Urothelium cell line (cell line): ENCODE results near the gene TNRC18.
"Not testable (repeated sequence)": the region's sequence is repeated elsewhere in the genome, so short reads cannot be mapped to it uniquely, and the experiment has no call there.

Source experiments
- DNase-seq: peaks from one replicate; pipeline ENCODE4 v3.0.0; 2011; ENCODE audit warnings: low spot score, mixed read lengths
- FAIRE-seq: peaks from 2 replicates; lab custom pipeline; 2011; peaks lifted over from hg19 to GRCh38; lab: Jason Lieb, UNC

The TNRC18 gene

GRCh38 chr7:5296611-5297226 is 126.9 kb downstream of the TNRC18 start:
- FAIRE-seq (peak; percentile 85), DNase-seq (no peak)

DNA sequence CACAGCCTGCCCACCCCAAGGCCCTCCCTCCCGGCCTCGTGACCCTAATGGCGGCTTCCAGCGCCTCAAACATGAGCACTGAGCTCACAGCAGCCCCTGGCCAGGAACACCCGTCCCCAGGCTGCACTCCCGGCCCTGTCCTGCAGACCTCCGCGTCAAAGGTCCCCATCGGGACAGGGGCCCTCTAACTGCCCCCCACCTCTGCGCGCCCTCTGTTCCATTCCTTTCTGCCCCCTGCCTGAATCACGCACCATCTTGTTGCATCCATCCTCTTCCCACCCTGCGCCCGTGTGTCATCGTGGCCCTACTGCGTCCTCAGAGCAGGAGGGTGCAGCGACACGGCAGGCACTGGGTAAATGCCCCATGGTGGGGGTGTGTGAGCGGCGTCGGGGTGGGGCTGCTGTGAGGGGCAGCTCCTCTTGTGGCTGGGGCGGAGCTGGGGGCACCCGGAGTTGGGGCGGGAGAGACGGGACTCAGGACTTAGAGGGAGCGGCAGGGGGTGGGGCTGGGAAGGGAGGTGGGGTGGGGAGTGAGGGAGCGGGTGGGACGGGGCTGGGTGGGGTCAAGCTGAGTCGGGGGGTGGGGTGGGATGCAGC is 127.5 kb downstream of the TNRC18 start:
- FAIRE-seq (no peak), DNase-seq (no peak)

- DNase-seq, result no peak
- peak; percentile 90 for FAIRE-seq
Measured at GRCh38 chr7:5295039-5296014, 128.3 kb downstream of the TNRC18 start.

- no peak for DNase-seq
- peak; percentile 89 for FAIRE-seq
Measured at GRCh38 chr7:5294169-5294987, 129.3 kb downstream of the TNRC18 start.

DNA sequence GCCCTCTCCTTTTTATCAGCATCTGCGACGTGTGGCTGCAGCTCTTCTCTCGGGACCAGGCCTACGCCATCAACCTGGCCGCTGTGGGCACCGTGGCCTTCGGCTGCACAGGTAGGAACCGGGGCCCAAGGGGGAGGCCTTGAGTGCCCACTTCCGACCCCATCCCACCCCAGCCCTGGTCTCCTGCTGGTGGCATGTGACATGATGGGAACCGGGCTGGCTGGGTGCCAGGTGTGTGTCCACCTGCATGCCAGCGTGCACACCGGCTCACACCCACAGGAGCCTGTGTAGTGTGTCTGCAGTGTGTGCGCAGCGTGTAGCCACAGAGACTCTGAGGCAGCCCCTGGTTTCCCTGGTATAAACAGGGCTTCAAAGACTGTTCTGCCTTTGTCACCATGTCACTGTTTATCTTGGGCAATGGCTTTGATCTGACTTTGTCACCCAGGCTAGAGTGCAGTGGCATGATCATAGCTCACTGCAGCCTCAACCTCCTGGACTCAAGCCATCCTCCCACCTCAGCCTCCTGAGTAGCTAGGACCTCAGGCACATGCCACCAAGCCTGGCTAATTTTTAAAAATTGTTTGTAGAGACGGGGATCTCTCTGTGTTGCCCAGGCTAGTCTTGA is 131.8 kb downstream of the TNRC18 start:
- DNase-seq, FAIRE-seq: not testable (repeated sequence)

- no peak for FAIRE-seq
Measured at GRCh38 chr7:5291301-5291700, 132.3 kb downstream of the TNRC18 start.

DNA sequence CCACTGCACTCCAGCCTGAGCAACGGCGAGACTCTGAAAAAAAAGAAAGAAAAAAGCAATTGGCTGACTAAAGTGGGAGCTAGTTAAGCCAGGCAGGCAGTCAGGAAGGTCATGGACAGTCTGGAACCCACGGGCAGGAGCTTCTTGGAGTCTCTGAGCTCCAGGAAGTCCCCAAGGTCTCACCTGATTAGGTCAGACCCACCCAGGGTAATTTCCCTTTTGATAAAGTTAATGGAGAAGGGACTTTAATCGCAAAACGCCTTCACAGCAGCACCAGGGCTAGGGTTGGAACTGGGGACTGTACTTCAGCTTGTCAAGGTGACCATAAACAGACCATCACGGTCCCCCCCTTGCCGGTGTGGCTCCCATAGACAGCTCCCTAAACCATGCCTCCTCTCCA is 134.3 kb downstream of the TNRC18 start:
- DNase-seq (no peak), FAIRE-seq (peak; percentile 30)

More at GRCh38 chr7:5291301-5291700, 132.3 kb downstream of the TNRC18 start:
- no peak for DNase-seq

- not testable (repeated sequence) for FAIRE-seq, DNase-seq
Measured at GRCh38 chr7:5288560-5288959, 135.1 kb downstream of the TNRC18 start.

- DNase-seq (no peak), FAIRE-seq (peak; percentile 37)
Measured at GRCh38 chr7:5287802-5288201, 135.8 kb downstream of the TNRC18 start.

DNA sequence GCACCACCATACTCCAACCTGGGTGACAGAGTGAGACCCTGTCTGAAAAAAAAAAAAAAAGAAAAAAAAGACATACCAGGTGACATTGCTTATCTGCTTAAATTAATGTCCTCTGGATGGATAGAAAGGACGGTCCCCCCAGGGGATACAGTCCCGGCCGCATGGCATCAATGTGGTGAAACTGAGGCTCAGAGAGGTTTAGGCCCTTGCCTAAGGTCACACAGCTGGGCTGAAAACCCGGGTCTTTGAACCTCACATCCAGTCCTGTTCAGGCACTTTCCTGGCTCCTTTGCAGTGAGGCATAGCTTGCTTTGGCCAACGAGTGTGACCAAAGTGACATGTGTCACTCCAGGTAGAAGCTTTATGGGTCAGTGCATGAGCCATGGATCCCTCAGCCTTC is 136.3 kb downstream of the TNRC18 start:
- peak; percentile 17 for FAIRE-seq
- not testable (repeated sequence) for DNase-seq

DNA sequence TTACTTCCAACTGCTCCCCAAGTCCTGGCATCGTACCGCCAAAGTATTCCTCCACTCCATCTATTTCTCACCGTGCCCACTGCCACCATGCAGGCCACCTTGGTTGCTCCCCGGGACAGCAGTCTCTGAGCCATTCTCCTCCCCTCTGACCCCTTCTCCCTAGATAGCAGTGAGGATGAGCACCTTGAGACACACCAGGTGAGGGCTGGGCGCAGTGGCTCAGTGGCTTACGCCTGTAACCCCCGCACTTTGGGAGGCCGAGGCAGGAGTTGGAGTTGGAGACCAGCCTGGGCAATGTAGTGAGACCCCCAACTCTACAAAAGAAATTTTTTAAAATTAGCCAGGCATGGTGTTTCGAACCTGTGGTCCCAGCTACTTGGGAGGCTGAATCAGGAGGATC is 136.7 kb downstream of the TNRC18 start:
- DNase-seq, result no peak
- peak; percentile 50 for FAIRE-seq

DNA sequence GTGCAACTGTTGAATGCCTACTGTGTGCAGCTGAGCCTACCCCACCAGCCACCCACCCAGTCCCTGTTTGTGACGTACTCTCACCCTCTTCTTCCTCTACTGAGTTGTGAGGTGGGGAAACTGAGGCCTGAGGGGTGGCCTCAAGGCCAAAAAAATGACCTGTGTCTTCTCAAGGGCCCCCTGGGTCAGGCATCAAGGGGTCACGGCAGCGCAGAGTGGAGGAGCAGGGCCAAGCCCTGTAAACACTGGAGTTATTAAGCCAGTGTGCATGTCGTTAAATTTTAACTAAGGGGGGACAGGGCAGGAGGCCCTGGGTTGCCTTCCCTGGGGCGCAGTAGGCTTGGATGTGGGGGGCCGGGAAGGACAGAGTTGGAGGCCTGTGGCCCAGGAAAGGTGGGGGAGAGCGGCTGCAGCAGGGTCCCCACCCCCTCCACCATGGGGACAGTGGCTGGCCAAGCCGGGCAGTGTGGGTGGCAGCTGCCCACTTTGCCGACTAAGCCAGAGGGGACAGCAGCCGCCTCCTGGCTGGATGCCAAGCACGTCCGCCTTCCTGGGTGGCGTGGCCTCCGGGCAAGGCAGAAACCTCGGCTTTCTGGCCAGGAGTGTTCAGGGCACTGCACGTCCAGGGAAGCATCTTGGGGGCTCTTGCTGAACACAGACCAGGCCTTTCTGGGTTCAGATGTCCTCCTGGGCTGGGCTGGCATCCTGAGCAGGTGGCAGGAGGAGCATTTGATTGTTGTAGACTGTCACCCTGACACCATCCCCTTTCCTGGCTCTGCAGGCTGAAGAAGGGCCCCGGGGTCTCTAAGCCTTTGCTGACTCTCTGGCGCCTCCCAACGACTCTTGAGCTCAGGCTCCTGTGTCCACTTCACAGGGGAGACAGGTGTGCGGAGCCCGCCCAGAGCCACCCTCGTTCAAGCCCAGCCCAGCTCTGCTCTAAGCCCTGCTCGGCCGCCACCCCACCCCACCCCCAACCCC is 139.0 kb downstream of the TNRC18 start:
- DNase-seq (peak; percentile 78), FAIRE-seq (peak; percentile 90)

DNA sequence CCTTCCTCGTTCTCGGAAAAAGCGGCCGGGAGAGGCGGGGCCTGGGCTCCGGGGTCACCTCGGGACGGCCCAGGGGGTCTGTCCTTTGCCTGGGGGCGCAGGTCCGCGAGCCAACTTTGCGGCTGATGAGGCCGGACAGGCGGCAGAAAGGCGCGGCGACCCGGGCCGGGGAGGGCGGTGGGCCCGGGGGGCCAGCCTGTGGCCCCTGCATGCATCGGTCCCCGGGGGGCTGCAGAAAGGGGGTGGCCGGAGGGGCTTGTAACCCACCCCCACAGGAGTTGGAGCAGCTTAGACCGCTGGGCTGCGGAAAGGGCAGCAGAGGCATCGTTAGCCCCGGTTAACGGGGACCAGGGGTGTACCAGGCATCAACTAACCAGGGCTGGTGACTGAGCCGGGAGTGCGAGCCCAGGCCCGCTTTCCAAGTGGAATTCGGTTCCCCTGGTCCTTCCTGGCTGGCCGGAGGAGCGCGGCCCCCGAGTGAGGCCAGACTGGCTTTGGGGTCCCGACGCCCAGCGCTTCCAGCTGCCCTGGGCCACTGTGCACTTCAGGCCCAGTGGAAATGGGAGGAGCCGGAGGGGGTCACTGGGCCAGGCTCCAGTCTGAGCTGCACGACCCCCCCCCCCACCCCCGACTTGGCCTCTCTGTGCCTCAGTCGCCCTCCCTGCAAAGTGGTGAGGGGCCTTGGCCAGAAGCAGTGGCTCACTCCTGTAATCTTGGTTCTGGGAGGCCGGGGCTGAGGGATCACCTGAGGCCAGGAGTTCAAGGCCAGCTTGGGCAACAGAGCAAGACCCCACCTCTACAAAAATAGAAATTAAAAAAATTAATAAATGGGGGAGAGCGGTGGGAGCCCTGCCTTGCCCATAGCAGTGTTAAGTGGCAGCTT is 140.0 kb downstream of the TNRC18 start:
- FAIRE-seq, result peak; percentile 44
- DNase-seq, result peak; percentile 54

DNA sequence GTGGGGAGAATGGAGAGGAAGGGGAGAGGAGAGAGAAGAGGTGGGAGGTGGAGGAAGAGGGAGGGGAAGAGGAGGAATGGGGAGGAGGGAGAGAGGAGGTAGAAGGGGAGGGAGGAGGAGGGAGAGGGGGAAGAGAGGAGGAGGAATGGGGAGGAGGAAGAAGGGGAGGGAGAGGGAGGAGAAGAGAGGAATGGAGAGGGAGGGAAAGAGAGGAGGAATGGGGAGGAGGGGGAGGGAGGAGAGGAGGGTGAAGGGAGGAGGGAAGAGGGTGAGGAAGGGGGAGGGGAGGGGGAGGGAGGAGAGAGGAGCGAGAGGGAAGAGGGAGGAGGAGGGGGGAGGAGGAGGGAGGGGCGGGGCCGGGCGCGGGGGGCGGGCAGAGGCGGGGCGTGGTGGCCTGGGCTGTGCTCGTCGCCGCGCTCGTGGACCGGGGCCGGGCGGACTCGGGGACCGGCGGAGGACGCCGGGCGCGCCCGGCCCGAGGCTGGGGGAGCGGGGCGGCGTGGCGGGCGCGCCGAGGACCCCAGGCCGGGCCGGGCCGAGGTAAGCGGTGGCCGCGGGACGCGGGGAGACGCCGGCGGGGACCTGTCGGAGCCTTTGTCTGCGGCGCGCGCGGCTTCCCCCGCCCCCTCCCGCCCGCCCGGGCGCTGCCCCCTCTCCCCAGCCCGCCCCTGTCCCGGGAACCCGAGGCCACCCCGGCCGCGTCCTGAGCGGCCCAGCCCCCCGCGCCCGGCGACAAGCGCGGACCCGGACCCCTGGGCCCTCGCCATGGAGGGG is 140.9 kb downstream of the TNRC18 start, which contains the start of gene SLC29A4:
SLC29A4 (plus strand) TSS at position 401 of the 774 bp plus-strand sequence. CDS start 4,874 bp downstream, outside the sequence.
- peak; percentile 87 for DNase-seq
- FAIRE-seq, result peak; percentile 97

DNA sequence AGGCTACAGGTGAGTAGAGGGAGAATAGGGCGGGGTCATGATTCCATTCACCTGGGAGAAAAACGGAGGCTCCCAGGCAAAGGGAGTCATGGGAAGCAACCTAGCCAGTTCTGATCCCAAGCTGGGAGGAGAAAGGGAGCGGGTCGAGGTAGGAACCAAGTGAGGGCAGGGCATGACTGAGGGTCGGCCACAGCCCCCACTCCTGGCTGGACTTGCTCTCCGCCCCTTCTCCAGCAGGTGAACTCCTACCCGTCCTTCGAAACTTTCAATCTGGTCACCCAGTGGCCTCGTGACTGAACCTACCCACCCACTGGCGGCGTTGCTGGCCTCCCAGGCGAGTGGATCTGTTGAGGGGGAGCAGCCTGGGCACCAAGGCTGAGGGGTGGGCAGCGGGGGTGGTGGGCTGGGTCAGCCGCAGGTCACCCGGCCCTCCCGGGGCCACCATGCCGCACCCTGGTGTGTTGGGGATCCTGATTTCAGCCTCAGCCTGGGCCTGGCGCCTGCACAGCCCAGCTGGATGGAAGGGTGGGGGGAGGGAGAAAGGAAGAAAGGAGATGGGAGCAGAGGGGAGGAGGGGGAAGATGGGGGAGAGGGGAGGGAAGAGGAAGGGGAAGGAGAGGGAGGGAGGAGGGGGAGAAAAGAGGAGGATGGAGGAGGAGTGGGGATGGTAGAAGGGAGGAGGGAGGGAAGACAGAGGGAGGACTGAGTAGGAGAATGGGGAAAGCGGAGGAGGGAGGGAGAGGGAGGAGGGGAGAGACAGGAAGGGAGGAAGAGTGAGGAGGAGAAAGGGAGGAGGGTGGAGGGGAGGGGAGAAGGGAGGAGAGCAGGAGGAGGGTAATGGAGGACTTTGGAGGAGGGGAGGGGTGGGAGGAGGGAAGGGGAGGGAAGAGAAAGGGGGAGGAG is 141.8 kb downstream of the TNRC18 start:
- DNase-seq, FAIRE-seq: not testable (repeated sequence)

DNA sequence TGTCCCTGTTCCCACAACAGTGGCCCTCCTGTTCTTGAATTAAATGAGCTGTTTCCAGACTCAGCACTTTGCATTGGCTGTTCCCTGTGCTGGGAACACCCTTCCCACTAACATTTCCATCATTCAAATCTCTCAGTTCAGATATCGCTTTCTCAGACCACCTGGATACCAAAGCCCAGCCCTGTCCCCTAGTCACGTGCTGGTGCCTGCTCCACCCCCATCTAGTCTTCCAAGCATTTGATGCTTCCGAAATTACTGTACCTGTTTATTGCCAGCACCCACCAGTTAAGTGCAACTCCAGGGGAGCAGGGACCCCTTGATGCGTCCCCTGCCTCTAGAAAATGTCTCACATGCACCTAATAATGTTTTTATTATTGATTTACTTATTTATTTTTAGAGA is 143.9 kb downstream of the TNRC18 start:
- no peak for DNase-seq
- no peak for FAIRE-seq
